Glutamatergic neuron (in vitro differentiated cells): ENCODE measurements around the gene CELF2. TPM values are rescaled to one million over a fixed set of nuclear protein-coding genes. Genes with fewer than 3 reads are reported as not detected.
A peak's percentile ranks its signal among the peaks of the same experiment; 100 is the strongest.

Experiments
- DNase-seq: peaks from one replicate; pipeline ENCODE4 v3.0.0; 2022
- H3K27ac Mint-ChIP-seq: one replicate; pipeline ENCODE4 v1.8.0; 2020; ENCODE audit warnings: mild to moderate bottlenecking, mixed read lengths, inconsistent platforms; ENCODE audit not compliant: unreplicated experiment
- H3K27me3 Mint-ChIP-seq: one replicate; pipeline ENCODE4 v1.8.0; 2020; ENCODE audit warnings: mild to moderate bottlenecking, moderate library complexity, mixed read lengths, inconsistent platforms; ENCODE audit not compliant: unreplicated experiment
- H3K36me3 Mint-ChIP-seq: one replicate; pipeline ENCODE4 v1.8.0; 2020; ENCODE audit warnings: mild to moderate bottlenecking, mixed read lengths, inconsistent platforms; ENCODE audit not compliant: unreplicated experiment
- H3K4me1 Mint-ChIP-seq: one replicate; pipeline ENCODE4 v1.8.0; 2020; ENCODE audit warnings: mild to moderate bottlenecking, low read depth, mixed read lengths, inconsistent platforms; ENCODE audit not compliant: unreplicated experiment
- H3K4me3 Mint-ChIP-seq: one replicate; pipeline ENCODE4 v1.8.0; 2020; ENCODE audit warnings: mild to moderate bottlenecking, mixed read lengths, inconsistent platforms; ENCODE audit not compliant: unreplicated experiment
- H3K9me3 Mint-ChIP-seq: one replicate; pipeline ENCODE4 v1.8.0; 2020; ENCODE audit warnings: mild to moderate bottlenecking, moderate library complexity, mixed read lengths, inconsistent platforms; ENCODE audit not compliant: unreplicated experiment
- total RNA-seq: library from RNA; stranded (reverse); fragmentation: NEBNext Ultra II Directional; extraction: Animal tissue kit (Norgen Biotek cat#: 25700); gene quantifications from one replicate; pipeline ENCODE4 v1.2.1, GENCODE V29; 2021; ENCODE audit not compliant: unreplicated experiment
- TF ChIP-seq, protein P1 (sequence below): fragments of 200-600 bp; sonication (generic); IDR thresholded peaks from one replicate; pipeline ENCODE4 v1.5.0; 2021; ENCODE audit not compliant: partially characterized antibody, unreplicated experiment

CELF2 gene
- total RNA-seq, 1 donor from 2014 or later: 47.4 TPM

GRCh38 chr10:11050301-11051287, 32.9 kb downstream of the CELF2 start:
- Mint-ChIP-seq H3K27ac (peak overlapping the region; percentile 36), H3K27me3 (no peaks in the 10 kb centered on the region), H3K36me3 (no peaks in the 10 kb centered on the region), H3K4me1 (peaks cover 44% of the 10 kb centered on the region), H3K4me3 (peak overlapping the region; percentile 50), H3K9me3 (no peaks in the 10 kb centered on the region)
- no peak for DNase-seq
- TF ChIP-seq, protein P1, sequence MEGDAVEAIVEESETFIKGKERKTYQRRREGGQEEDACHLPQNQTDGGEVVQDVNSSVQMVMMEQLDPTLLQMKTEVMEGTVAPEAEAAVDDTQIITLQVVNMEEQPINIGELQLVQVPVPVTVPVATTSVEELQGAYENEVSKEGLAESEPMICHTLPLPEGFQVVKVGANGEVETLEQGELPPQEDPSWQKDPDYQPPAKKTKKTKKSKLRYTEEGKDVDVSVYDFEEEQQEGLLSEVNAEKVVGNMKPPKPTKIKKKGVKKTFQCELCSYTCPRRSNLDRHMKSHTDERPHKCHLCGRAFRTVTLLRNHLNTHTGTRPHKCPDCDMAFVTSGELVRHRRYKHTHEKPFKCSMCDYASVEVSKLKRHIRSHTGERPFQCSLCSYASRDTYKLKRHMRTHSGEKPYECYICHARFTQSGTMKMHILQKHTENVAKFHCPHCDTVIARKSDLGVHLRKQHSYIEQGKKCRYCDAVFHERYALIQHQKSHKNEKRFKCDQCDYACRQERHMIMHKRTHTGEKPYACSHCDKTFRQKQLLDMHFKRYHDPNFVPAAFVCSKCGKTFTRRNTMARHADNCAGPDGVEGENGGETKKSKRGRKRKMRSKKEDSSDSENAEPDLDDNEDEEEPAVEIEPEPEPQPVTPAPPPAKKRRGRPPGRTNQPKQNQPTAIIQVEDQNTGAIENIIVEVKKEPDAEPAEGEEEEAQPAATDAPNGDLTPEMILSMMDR: no peak

DNA sequence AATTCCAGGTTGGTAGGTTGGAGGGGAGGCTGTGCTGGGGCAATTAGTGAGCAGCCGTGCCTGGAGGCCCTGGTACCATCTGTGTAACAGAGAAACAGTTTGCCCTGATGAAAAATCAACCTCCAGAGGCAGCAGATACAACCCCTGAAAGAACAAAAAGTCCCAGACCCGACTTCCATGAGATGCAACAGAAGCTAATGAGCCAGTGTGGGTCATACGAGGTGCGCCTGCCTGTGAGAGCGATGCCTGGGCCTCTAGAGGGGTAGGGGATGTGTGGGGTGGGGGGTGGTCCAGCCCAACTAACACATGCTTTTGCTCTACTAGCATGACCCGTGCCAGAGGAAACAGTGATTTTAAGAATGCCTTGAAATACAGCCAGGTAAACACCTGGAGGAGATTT, 39.3 kb downstream of the CELF2 start:
- H3K4me1 Mint-ChIP-seq: peaks cover 14% of the 10 kb centered on the region
- DNase-seq: no peak
- H3K9me3 Mint-ChIP-seq: peaks cover 2% of the 10 kb centered on the region
- peak overlapping the region; percentile 42 for H3K4me3 Mint-ChIP-seq
- H3K36me3 Mint-ChIP-seq: peaks cover 9% of the 10 kb centered on the region
- TF ChIP-seq, protein P1: no peak
- no peaks in the 10 kb centered on the region for H3K27me3 Mint-ChIP-seq
- peak overlapping the region; percentile 14 for H3K27ac Mint-ChIP-seq

DNA sequence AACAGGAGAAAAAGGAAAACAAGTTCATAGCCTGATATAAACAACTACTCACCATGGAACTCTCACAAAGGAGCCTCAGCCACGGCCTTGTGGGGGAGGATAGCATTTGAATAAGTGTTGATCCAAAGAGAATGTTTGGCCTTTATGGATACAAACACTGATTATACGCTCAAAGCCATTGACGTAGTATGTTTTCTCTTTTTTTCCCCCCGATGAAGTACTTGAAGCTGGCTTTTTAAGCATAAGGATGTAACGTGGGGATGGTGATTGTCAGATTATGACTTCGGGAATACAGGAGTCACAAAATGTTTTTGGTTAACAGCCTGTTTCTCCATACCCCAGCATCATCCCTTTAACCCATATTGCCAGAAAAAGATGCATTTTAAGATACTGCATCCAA, 39.8 kb downstream of the CELF2 start:
- no peak overlapping the region for H3K4me3 Mint-ChIP-seq
- H3K27ac Mint-ChIP-seq: no peak overlapping the region
- TF ChIP-seq, protein P1: no peak
- peaks cover 2% of the 10 kb centered on the region for H3K9me3 Mint-ChIP-seq
- H3K27me3 Mint-ChIP-seq: no peaks in the 10 kb centered on the region
- no peak for DNase-seq
- peaks cover 14% of the 10 kb centered on the region for H3K4me1 Mint-ChIP-seq
- H3K36me3 Mint-ChIP-seq: peaks cover 13% of the 10 kb centered on the region

DNA sequence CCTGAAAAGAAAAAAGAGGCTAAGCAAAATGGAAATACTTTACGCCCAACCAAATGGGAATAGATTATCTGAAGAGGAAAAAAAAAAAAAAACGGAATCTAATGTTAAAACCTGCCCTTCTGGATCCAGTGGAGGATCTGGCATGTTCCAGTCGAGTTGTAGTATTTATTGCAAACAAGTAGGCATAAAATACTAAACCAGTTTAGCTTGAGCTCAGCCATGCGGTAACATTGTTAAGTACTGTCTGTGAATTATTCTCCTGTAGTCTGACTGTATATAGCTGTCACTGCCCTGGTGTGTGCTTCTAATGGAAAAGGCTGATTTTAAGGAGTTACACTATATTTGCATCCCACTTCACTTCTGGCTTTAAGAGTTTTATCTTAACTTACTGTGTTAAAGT, 40.3 kb downstream of the CELF2 start:
- Mint-ChIP-seq H3K9me3 (peaks cover 2% of the 10 kb centered on the region), H3K27me3 (no peaks in the 10 kb centered on the region), H3K36me3 (peaks cover 14% of the 10 kb centered on the region), H3K4me1 (peaks cover 14% of the 10 kb centered on the region), H3K4me3 (no peak overlapping the region), H3K27ac (no peak overlapping the region)
- no peak for DNase-seq
- TF ChIP-seq, protein P1: no peak

DNA sequence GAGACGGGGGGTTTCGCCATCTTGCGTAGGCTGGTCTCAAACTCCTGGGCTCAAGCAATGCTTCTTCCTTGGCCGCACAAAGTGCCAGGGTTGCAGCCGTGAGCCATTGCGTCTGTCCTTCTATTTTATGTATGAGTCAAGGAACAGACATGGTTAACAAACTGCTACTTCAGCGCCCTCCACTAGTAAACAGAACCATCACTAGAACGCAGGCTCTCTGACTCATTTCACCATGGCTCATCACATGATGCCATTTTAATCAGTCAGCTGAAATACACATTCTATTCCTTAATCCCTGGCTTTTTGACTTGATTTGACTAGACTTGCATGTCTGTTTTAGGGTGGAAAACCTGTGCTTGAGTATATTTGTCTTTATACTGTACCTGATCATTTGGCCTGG, 41.3 kb downstream of the CELF2 start:
- TF ChIP-seq, protein P1: no peak
- Mint-ChIP-seq H3K27me3 (no peaks in the 10 kb centered on the region), H3K4me3 (no peak overlapping the region), H3K36me3 (peaks cover 14% of the 10 kb centered on the region), H3K9me3 (peaks cover 2% of the 10 kb centered on the region), H3K4me1 (peaks cover 14% of the 10 kb centered on the region), H3K27ac (no peak overlapping the region)
- DNase-seq: no peak
